Mesodermal cell (in vitro differentiated cells): Measurements from ENCODE around the gene TPR.

ENCODE experiments used
- H3K27ac ChIP-seq: 2 replicates; pipeline ENCODE4 v1.7.0; 2013; ENCODE audit warnings: mild to moderate bottlenecking, low read depth, low read length, moderate library complexity; ENCODE audit not compliant: severe bottlenecking
- H3K36me3 ChIP-seq: 2 replicates; pipeline ENCODE4 v1.7.1; 2013; ENCODE audit warnings: mild to moderate bottlenecking, low read length, moderate library complexity; ENCODE audit not compliant: control insufficient read depth, insufficient read depth
- H3K4me1 ChIP-seq: one replicate; pipeline ENCODE4 v1.7.1; 2013; ENCODE audit warnings: mild to moderate bottlenecking, low read length; ENCODE audit not compliant: insufficient read depth, control insufficient read depth, poor library complexity, severe bottlenecking
- H3K4me3 ChIP-seq: 2 replicates; pipeline ENCODE4 v1.7.0; 2013; ENCODE audit warnings: low read length, control low read depth, mild to moderate bottlenecking; ENCODE audit not compliant: insufficient read depth, poor library complexity, severe bottlenecking; ENCODE audit errors: extremely low read depth
- H3K9me3 ChIP-seq: 2 replicates; pipeline ENCODE4 v1.7.1; 2013; ENCODE audit warnings: mild to moderate bottlenecking, low read length, moderate library complexity; ENCODE audit not compliant: control insufficient read depth
- WGBS, 2 experiments: methylation state at CpG; one replicate each; pipeline ENCODE4 v1.1.5; 2013; ENCODE audit warnings: missing lambda C conversion rate in 2 of 2; ENCODE audit not compliant: insufficient coverage in 2 of 2; 5-methylcytosine and 5-hydroxymethylcytosine counted together

TPR gene

GRCh38 chr1:186304982-186305949, 69.8 kb downstream of the TPR start:
- Histone ChIP-seq H3K36me3 (no peaks in the 10 kb centered on the region), H3K4me1 (no peaks in the 10 kb centered on the region), H3K27ac (no peak overlapping the region), H3K4me3 (no peak overlapping the region), H3K9me3 (no peaks in the 10 kb centered on the region)
- WGBS, 2 experiments: 53 to 76% methylated on average over 3 to 4 of the region's 6 CpGs

GRCh38 chr1:186303911-186304310, 71.1 kb downstream of the TPR start:
- 88 to 100% methylated on average over 1 of the region's 2 CpGs for WGBS, 2 experiments
- Histone ChIP-seq H3K4me3 (no peak overlapping the region), H3K27ac (no peak overlapping the region), H3K36me3 (no peaks in the 10 kb centered on the region), H3K4me1 (no peaks in the 10 kb centered on the region), H3K9me3 (no peaks in the 10 kb centered on the region)

- Histone ChIP-seq H3K27ac (no peak overlapping the region), H3K36me3 (no peaks in the 10 kb centered on the region), H3K4me3 (no peak overlapping the region), H3K9me3 (no peaks in the 10 kb centered on the region), H3K4me1 (no peaks in the 10 kb centered on the region)
- 89 to 100% methylated on average over 2 to 3 of the region's 3 CpGs for WGBS, 2 experiments
Measured at GRCh38 chr1:186302381-186302920, 72.6 kb downstream of the TPR start.

GRCh38 chr1:186301448-186301847, 73.6 kb downstream of the TPR start:
- WGBS, 2 experiments: 92 to 97% methylated on average over 6 of the region's 7 CpGs
- no peak overlapping the region for H3K27ac ChIP-seq

GRCh38 chr1:186300056-186300455, 75.0 kb downstream of the TPR start:
- WGBS, 2 experiments: 79 to 92% methylated on average over 4 to 5 of the region's 6 CpGs
- no peaks in the 10 kb centered on the region for H3K4me1 ChIP-seq
- no peak overlapping the region for H3K27ac ChIP-seq
- H3K4me3 ChIP-seq: no peak overlapping the region
- H3K9me3 ChIP-seq: no peaks in the 10 kb centered on the region
- no peaks in the 10 kb centered on the region for H3K36me3 ChIP-seq

More at GRCh38 chr1:186301448-186301847, 73.6 kb downstream of the TPR start:
- H3K4me1 ChIP-seq: no peaks in the 10 kb centered on the region
- no peaks in the 10 kb centered on the region for H3K9me3 ChIP-seq
- no peak overlapping the region for H3K4me3 ChIP-seq
- no peaks in the 10 kb centered on the region for H3K36me3 ChIP-seq

GRCh38 chr1:186299570-186299969, 75.5 kb downstream of the TPR start:
- Histone ChIP-seq H3K4me1 (no peaks in the 10 kb centered on the region), H3K4me3 (no peak overlapping the region), H3K36me3 (no peaks in the 10 kb centered on the region), H3K9me3 (no peaks in the 10 kb centered on the region), H3K27ac (no peak overlapping the region)
- 83% methylated on average over 1 of the region's 2 CpGs; no CpG with 5 or more reads in 1 of the 2 experiments for WGBS, 2 experiments

GRCh38 chr1:186298851-186299250, 76.2 kb downstream of the TPR start:
- Histone ChIP-seq H3K9me3 (no peaks in the 10 kb centered on the region), H3K27ac (no peak overlapping the region), H3K4me3 (no peak overlapping the region), H3K36me3 (no peaks in the 10 kb centered on the region), H3K4me1 (no peaks in the 10 kb centered on the region)
- WGBS, 2 experiments: 100% methylated on average over 1 of the region's 1 CpG; no CpG with 5 or more reads in 1 of the 2 experiments

GRCh38 chr1:186297439-186298045, 77.5 kb downstream of the TPR start:
- no peaks in the 10 kb centered on the region for H3K4me1 ChIP-seq
- no peak overlapping the region for H3K27ac ChIP-seq
- 80 to 100% methylated on average over 1 of the region's 3 CpGs for WGBS, 2 experiments
- H3K36me3 ChIP-seq: no peaks in the 10 kb centered on the region
- no peaks in the 10 kb centered on the region for H3K9me3 ChIP-seq
- H3K4me3 ChIP-seq: no peak overlapping the region

- H3K9me3 ChIP-seq: no peaks in the 10 kb centered on the region
- no peak within 1 kb of the TSS for H3K4me3 ChIP-seq
- H3K36me3 ChIP-seq: no peaks in the 10 kb centered on the region
- H3K4me1 ChIP-seq: no peaks in the 10 kb centered on the region
- no peak within 1 kb of the TSS for H3K27ac ChIP-seq
- 83 to 100% methylated on average over 1 to 3 of the region's 3 CpGs for WGBS, 2 experiments
Measured at GRCh38 chr1:186295980-186296379, 79.1 kb downstream of the TPR start, which contains the start of gene PRG4. Gene PRG4, plus strand, starts transcription at chr1:186296279.

GRCh38 chr1:186292875-186293274, 82.2 kb downstream of the TPR start:
- no peak overlapping the region for H3K4me3 ChIP-seq
- H3K36me3 ChIP-seq: no peaks in the 10 kb centered on the region
- WGBS, 2 experiments: no CpG with 5 or more reads among the region's 1 CpG
- no peaks in the 10 kb centered on the region for H3K4me1 ChIP-seq
- no peaks in the 10 kb centered on the region for H3K9me3 ChIP-seq
- H3K27ac ChIP-seq: no peak overlapping the region
